Measurements from ENCODE around the gene OR10Z1. TPM values are rescaled to one million over a fixed set of nuclear protein-coding genes. Genes with fewer than 3 reads are reported as not detected.

OR10Z1 gene
- total and polyA plus RNA-seq, 2 of the 13 experiments (the other 11 are each of a cell fraction or from before 2014, with no cell fraction given), result not detected

- TF ChIP-seq TOE1 (CRISPR knock-in tag; IDR thresholded peaks at IDR 0.05), result no peak
- TF ChIP-seq RBM39 (IDR thresholded peaks at IDR 0.05; ENCODE audit: low read depth, low read length, poor library complexity, severe bottlenecking), result no peak
- TF ChIP-seq ZNF513 (CRISPR knock-in tag; conservative IDR thresholded peaks at IDR 0.05), result no peak
- TF ChIP-seq HES4 (CRISPR knock-in tag; IDR thresholded peaks at IDR 0.05; ENCODE audit: borderline replicate concordance), result no peak
- no peak for TF ChIP-seq ZNF800 (CRISPR knock-in tag; IDR thresholded peaks at IDR 0.05)
- TF ChIP-seq POGZ (CRISPR knock-in tag; IDR thresholded peaks at IDR 0.05), result no peak
- TF ChIP-seq SP4 (CRISPR knock-in tag; IDR thresholded peaks at IDR 0.05), result no peak
- TF ChIP-seq ZC3H13 (CRISPR knock-in tag; IDR thresholded peaks at IDR 0.05), result no peak
- TF ChIP-seq SAFB2 (CRISPR knock-in tag; IDR thresholded peaks at IDR 0.05; ENCODE audit: borderline replicate concordance, low read depth), result no peak
- TF ChIP-seq RORA (CRISPR knock-in tag; IDR thresholded peaks at IDR 0.05), result no peak
- TF ChIP-seq SNAPC2 (CRISPR knock-in tag; IDR thresholded peaks at IDR 0.05), result no peak
- TF ChIP-seq RFX1 (IDR thresholded peaks at IDR 0.05), result no peak
Observed at GRCh38 chr1:158579733-158580132, 25.3 kb upstream of the OR10Z1 start, which contains the start of gene OR10X1 (continued).

Data from HepG2 (cell line).